ENCODE data around the gene TTBK1.

GRCh38 chr6:43246301-43247113 lies 3.2 kb downstream of the TTBK1 start:
- no peak for TF ChIP-seq POLR2A (IDR thresholded peaks at IDR 0.05; ENCODE audit: low read depth, low read length)
- TF ChIP-seq POLR2AphosphoS5 (IDR thresholded peaks at IDR 0.05; ENCODE audit: low read depth, low read length), result no peak
- TF ChIP-seq TAF1 (IDR thresholded peaks at IDR 0.05; ENCODE audit: borderline replicate concordance, low read depth, low read length), result no peak

Data from GM12892 (cell line).